BJ (cell line): ENCODE data around the gene TRAK1. TPM values are rescaled to one million over a fixed set of nuclear protein-coding genes. Genes with fewer than 3 reads are reported as not detected.

Experiments
- CTCF ChIA-PET: fragments of 350-600 bp; formaldehyde crosslinking; extraction: SDS; loops from one replicate; lab custom pipeline; 2021; ENCODE audit warnings: antibody characterized with exemption, inconsistent platforms; lab: Yijun Ruan, JAX
- POLR2A ChIA-PET: fragments of 300-600 bp; sonication (Branson Sonifier 250); formaldehyde crosslinking; extraction: SDS; loops from one replicate; lab custom pipeline; 2021; ENCODE audit warnings: antibody characterized with exemption; lab: Charles Lee
- DNase-seq: peaks from one replicate; pipeline ENCODE4 v3.0.0-alpha.2; 2011; ENCODE audit warnings: low read depth
- H3K27me3 ChIP-seq: 2 replicates; pipeline ENCODE4 v1.6.0; 2011; ENCODE audit warnings: low read length; ENCODE audit not compliant: control insufficient read depth, insufficient read depth
- H3K36me3 ChIP-seq: 2 replicates; pipeline ENCODE4 v1.5.1; 2011; ENCODE audit warnings: low read length; ENCODE audit not compliant: control insufficient read depth, insufficient read depth
- H3K4me3 ChIP-seq: 2 replicates; pipeline ENCODE4 v1.5.1; 2011; ENCODE audit warnings: low read depth, mild to moderate bottlenecking, control low read depth, low read length
- CTCF ChIP-seq: IDR thresholded peaks from 2 replicates; pipeline ENCODE4 v1.5.1; 2011; ENCODE audit warnings: low read depth, mild to moderate bottlenecking, control low read depth, inconsistent platforms, low read length, moderate library complexity; ENCODE audit not compliant: insufficient read depth
- polyA plus RNA-seq: library from polyadenylated mRNA; depleted of rRNA; stranded (reverse); fragments of >200 nt; gene quantifications from 2 replicates; pipeline ENCODE4 v1.2.3, GENCODE V29; 2011

Gene TRAK1
- polyA plus RNA-seq, 1 experiment, result 36.3 TPM

GRCh38 chr3:42092006-42092405, 849 bp downstream of the TRAK1 start:
- TF ChIP-seq CTCF, result no peak
- H3K27me3 ChIP-seq, result no peaks in the 10 kb centered on the region
- ChIA-PET CTCF (no interaction called here), POLR2A (no interaction called here)
- H3K4me3 ChIP-seq, result no peak overlapping the region
- DNase-seq, result no peak
- no peaks in the 10 kb centered on the region; the same call in 1 of the 2 replicates for H3K36me3 ChIP-seq

GRCh38 chr3:42094128-42094527, 3.0 kb downstream of the TRAK1 start:
- no peaks in the 10 kb centered on the region for H3K27me3 ChIP-seq
- TF ChIP-seq CTCF, result no peak
- POLR2A ChIA-PET, result no interaction called here
- no peak overlapping the region for H3K4me3 ChIP-seq
- H3K36me3 ChIP-seq, result no peaks in the 10 kb centered on the region; the same call in 1 of the 2 replicates
- CTCF ChIA-PET, result interaction anchor here (1.0 to 1.8 kb wide), 5 partner anchors 11 to 97 kb away, joined by 3 to 4 read pairs (median 3); no protein-coding TSS in a partner anchor
- DNase-seq, result no peak

GRCh38 chr3:42094691-42095391, 3.7 kb downstream of the TRAK1 start:
- Histone ChIP-seq H3K4me3 (no peak overlapping the region), H3K36me3 (no peaks in the 10 kb centered on the region; the same call in 1 of the 2 replicates), H3K27me3 (no peaks in the 10 kb centered on the region)
- no peak for DNase-seq
- ChIA-PET CTCF (interaction anchor here (1.2 to 1.8 kb wide), 3 partner anchors 12 to 96 kb away, joined by 3 to 4 read pairs (median 3); no protein-coding TSS in a partner anchor), POLR2A (no interaction called here)
- TF ChIP-seq CTCF, result no peak

GRCh38 chr3:42095540-42095939, 4.4 kb downstream of the TRAK1 start:
- CTCF ChIA-PET, result interaction anchor here (1.2 to 1.5 kb wide), 3 partner anchors 27 to 128 kb away, joined by 3 read pairs; no protein-coding TSS in a partner anchor
- POLR2A ChIA-PET, result no interaction called here
- no peak overlapping the region for H3K4me3 ChIP-seq
- no peak for TF ChIP-seq CTCF
- no peaks in the 10 kb centered on the region for H3K27me3 ChIP-seq
- DNase-seq, result no peak
- H3K36me3 ChIP-seq, result no peaks in the 10 kb centered on the region

GRCh38 chr3:42096796-42097565, 5.8 kb downstream of the TRAK1 start:
- no peak overlapping the region for H3K4me3 ChIP-seq
- CTCF ChIA-PET, result interaction anchor here (1.5 to 4.0 kb wide), 2 partner anchors 82 to 129 kb away, joined by 3 to 25 read pairs; no protein-coding TSS in a partner anchor
- no peak for TF ChIP-seq CTCF
- H3K27me3 ChIP-seq, result no peaks in the 10 kb centered on the region
- H3K36me3 ChIP-seq, result no peaks in the 10 kb centered on the region
- POLR2A ChIA-PET, result no interaction called here
- DNase-seq, result peak; percentile 71
